Inferior parietal cortex (tissue), 1 donor: ENCODE data around the gene ADM.
"Not testable (repeated sequence)": the region's sequence is repeated elsewhere in the genome, so short reads cannot be mapped to it uniquely, and the experiment has no call there.

ENCODE experiments used
- DNase-seq: peaks from one replicate; pipeline ENCODE4 v3.0.0-alpha.2; 2016; ENCODE audit errors: extremely low spot score

Gene ADM

DNA sequence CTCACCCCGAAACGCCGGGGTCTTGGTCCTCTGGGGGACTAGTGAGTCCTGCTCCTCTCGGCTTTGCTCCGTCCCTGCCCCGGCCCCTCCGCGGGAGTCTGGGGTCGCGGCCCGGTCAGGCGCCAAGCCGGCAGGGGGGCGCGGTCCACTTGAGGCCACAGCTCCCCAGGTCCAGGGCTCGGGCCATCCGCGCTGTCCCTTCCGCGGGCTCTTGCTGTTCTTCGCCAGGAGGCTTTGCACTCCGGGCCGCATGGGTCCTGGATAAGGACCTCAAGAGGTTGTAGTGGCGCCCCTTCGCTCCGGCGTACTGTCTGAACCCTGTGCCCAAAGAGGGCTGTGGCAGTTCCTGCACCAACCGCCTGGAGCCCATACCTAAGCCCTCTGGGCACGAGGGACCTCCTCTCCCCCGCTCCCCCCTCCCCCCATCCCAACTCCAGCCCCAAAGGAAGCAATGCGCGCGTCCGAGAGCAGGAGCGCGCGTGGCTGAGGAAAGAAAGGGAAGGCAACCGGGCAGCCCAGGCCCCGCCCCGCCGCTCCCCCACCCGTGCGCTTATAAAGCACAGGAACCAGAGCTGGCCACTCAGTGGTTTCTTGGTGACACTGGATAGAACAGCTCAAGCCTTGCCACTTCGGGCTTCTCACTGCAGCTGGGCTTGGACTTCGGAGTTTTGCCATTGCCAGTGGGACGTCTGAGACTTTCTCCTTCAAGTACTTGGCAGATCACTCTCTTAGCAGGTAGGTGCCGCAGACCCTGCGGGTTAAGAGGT lies at the start of gene ADM:
TSS of gene ADM (plus strand) at position 579 of the 767 bp plus-strand sequence. CDS start 628 bp downstream, outside the sequence.
- DNase-seq, result no peak

GRCh38 chr11:10255388-10256125 lies 49.3 kb upstream of the ADM start:
- no peak for DNase-seq

GRCh38 chr11:10257478-10257877 lies 47.4 kb upstream of the ADM start:
- no peak for DNase-seq

- no peak for DNase-seq
Observed at GRCh38 chr11:10261821-10262220, 43.1 kb upstream of the ADM start.

DNA sequence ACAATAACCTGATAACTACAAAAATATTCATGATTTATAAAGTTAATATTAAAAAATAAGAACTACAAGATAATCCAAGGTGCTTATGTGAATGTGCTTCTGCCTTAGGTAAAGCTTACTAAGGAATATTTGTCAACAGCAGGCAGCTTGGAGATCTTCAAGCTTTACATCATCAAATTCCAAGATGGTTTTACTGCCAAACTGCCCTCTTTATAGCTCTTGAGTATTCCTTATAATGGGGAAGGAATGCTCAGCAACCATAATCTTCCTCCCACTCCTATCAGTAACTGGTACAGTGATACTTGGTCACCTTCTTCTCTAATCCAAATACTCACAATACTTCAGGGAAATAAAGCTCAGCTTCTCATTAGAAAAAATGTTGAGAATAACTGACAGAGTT lies 40.9 kb upstream of the ADM start:
- no peak for DNase-seq

DNA sequence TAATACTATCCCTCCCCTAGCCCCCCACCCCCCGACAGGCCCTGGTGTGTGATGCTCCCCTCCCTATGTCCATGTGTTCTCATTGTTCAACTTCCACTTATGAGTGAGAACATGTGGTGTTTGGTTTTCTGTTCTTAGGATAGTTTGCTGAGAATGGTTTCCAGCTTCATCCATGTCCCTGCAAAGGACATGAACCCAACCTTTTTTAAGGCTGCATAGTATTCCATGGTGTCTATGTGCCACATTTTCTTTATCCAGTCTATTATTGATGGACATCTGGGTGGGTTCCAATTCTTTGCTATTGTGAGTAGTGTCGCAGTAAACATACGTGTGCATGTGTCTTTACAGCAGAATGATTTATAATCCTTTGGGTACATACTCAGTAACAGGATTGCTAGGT lies 40.2 kb upstream of the ADM start:
- not testable (repeated sequence) for DNase-seq

DNA sequence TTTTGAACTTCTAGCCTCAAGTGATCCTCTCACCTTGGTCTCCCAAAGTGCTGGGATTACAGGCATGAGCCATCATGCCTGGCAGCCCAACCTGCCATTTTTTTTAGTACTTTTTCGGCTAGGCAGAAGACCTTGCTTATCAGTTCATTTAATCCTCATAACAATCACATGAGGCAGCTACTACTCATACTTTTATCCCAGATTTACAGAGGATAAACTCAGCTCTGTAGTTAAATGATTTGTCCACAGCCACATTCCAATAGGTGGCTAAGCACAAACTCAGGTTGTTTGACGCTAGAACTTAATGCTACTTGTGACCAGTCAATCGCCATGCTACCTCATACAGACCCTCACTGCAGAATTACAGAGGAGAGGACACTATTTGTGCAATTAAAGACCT lies 38.9 kb upstream of the ADM start:
- no peak for DNase-seq

- DNase-seq, result no peak
Observed at GRCh38 chr11:10267821-10268220, 37.1 kb upstream of the ADM start.

- no peak for DNase-seq
Observed at GRCh38 chr11:10268746-10269488, 36.0 kb upstream of the ADM start.

GRCh38 chr11:10272132-10272531 lies 32.7 kb upstream of the ADM start:
- no peak for DNase-seq

DNA sequence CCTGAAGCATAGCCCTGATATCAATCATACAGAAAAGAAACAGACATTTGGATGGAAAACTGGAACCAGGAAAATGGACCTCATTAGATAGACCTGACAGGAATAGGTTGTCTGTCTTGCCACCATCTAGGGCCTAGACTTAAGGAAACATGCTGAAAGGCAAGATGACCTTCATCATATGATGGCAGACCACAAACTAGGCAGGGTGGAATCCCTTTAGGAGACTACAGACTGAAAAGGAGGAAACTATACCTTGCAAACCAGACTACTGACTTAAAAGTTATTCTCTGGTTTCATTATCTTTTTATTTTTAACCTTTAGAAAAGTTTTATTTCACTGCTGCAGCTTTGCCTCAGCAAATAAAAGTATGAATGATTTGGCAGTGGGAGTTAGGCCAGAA lies 31.1 kb upstream of the ADM start:
- DNase-seq, result no peak

DNA sequence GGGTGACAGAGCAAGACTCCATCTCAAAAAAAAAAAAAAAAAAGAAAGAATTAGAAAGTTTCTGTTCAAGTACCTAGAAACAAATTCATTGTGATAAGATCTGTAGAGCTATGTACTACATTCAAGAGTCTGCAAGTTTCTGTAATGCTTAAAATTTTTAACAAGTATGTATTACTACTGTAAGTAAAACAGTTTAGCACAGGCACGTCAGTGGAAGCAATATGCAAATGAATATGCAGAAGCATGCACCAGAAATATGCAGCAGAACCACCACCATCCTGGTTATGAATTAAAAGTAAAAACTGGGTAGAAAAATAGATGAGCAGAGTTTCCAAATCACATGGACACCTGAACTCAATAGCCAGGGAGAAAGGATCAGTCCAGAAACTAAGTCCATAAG lies 30.1 kb upstream of the ADM start:
- no peak for DNase-seq

- DNase-seq, result no peak
Observed at GRCh38 chr11:10275714-10276113, 29.2 kb upstream of the ADM start.

DNA sequence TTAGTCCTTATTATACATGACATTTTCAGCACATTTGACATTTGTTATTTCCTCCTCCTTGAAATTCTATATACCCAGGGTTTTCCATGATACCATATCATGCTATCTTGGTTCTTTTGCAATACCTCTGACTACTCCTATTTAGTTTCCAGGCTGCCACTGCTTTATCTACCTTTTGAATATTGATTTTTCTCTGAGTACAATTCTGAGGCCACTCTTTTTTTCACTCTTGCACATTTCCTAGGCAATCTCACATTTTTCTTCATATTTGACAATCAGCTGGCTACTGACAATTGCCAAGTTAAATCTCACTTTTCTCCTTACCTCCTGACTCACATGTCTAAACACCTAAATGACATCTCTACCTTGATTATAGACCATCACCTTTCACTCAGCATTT lies 22.8 kb upstream of the ADM start:
- no peak for DNase-seq

GRCh38 chr11:10283991-10284390 lies 20.9 kb upstream of the ADM start:
- DNase-seq, result no peak

DNA sequence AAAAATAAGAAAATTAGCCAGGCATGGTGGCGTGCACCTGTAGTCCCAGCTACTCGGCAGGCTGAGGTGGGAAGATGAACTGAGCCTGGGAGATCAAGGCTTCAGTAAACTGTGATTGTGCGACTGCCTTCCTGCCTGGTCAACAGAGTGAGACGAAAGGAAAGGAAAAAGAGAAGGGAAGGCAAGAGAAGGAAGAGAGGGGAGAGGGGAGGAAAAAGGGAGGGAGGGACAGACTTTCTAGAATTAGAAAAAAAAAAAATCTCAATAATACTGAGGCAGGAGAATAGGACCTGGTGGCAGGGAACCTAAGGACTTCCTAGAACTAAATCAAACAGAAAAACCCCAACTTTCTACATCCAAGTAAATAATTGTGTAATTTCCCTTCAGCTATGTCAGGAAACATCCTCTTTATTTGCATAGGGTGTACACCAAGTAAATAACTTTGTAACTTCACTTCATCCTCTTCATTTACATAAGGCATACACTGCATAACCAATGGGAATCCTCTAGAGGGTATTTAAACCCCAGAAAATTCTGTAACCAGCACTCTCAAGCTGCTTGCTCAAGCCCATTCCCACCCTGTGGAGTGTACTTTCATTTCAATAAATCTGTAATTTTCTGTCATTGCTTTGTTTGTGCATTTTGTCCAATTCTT lies 19.6 kb upstream of the ADM start:
- no peak for DNase-seq

DNA sequence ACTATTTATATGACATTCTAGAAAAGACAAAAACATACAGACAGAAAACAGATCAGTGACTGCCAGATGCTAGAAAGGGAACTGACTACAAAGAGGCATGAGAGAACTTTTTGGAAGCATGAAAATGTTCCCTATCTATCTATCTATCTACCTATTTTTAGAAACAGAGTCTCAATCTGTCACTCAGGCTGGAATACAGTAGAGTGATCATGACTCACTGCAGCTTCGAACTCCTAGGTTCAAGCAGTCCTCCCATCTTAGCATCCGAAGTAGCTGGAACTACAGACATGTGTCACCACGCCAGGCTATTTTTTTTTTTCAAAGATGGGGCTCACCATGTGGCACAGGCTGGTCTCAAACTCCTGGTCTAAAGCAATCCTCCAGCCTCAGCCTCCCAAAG lies 17.7 kb upstream of the ADM start:
- no peak for DNase-seq

- DNase-seq, result no peak
Observed at GRCh38 chr11:10287766-10288715, 16.8 kb upstream of the ADM start.

GRCh38 chr11:10288881-10289764 lies 15.8 kb upstream of the ADM start:
- no peak for DNase-seq
